ENCODE data around the gene ZNF536.
"Not testable (repeated sequence)": the region's sequence is repeated elsewhere in the genome, so short reads cannot be mapped to it uniquely, and the experiment has no call there.

The ZNF536 gene

GRCh38 chr19:30342901-30343300, 29.3 kb upstream of the ZNF536 start:
- DNase-seq, result no peak

- DNase-seq, result no peak
Observed at GRCh38 chr19:30344446-30345425, 27.4 kb upstream of the ZNF536 start.

- DNase-seq, result no peak
Observed at GRCh38 chr19:30345686-30346085, 26.5 kb upstream of the ZNF536 start.

GRCh38 chr19:30346468-30346867, 25.7 kb upstream of the ZNF536 start:
- not testable (repeated sequence) for DNase-seq

- no peak for DNase-seq
Observed at GRCh38 chr19:30349131-30349730, 23.0 kb upstream of the ZNF536 start.

GRCh38 chr19:30350692-30351663, 21.2 kb upstream of the ZNF536 start:
- no peak for DNase-seq

GRCh38 chr19:30351774-30352173, 20.4 kb upstream of the ZNF536 start:
- no peak for DNase-seq

GRCh38 chr19:30353394-30353945, 18.7 kb upstream of the ZNF536 start:
- no peak for DNase-seq

GRCh38 chr19:30355586-30355985, 16.6 kb upstream of the ZNF536 start:
- DNase-seq, result no peak

- DNase-seq, result no peak
Observed at GRCh38 chr19:30356951-30357579, 15.1 kb upstream of the ZNF536 start.

GRCh38 chr19:30357580-30357954, 14.6 kb upstream of the ZNF536 start:
- DNase-seq, result no peak

GRCh38 chr19:30358319-30358718, 13.9 kb upstream of the ZNF536 start:
- no peak for DNase-seq

GRCh38 chr19:30358821-30359580, 13.2 kb upstream of the ZNF536 start:
- no peak for DNase-seq

GRCh38 chr19:30359936-30360335, 12.2 kb upstream of the ZNF536 start:
- no peak for DNase-seq

- no peak for DNase-seq
Observed at GRCh38 chr19:30360376-30361106, 11.6 kb upstream of the ZNF536 start.

GRCh38 chr19:30361107-30361447, 11.1 kb upstream of the ZNF536 start:
- no peak for DNase-seq

GRCh38 chr19:30361721-30362120, 10.5 kb upstream of the ZNF536 start:
- DNase-seq, result no peak

- DNase-seq, result no peak
Observed at GRCh38 chr19:30362156-30362754, 9.9 kb upstream of the ZNF536 start.

- no peak for DNase-seq
Observed at GRCh38 chr19:30363073-30363472, 9.1 kb upstream of the ZNF536 start.

All from NCI-H226 (cell line).